IMR-90 (cell line): ENCODE data around the gene CLTA. TPM values are rescaled to one million over a fixed set of nuclear protein-coding genes. Genes with fewer than 3 reads are reported as not detected.
A peak's percentile ranks its signal among the peaks of the same experiment; 100 is the strongest.

Source experiments
- ATAC-seq: fragments of 200-7000 bp; cut with Tn5 transposase; 2 replicates; pipeline ENCODE4 v1.9.1; 2020; ENCODE audit warnings: low read depth, mild to moderate bottlenecking, moderate library complexity
- BruUV-seq: library from RNA; stranded (reverse); fragments of 400-500 nt; replicated peaks from 2 replicates; lab custom pipeline; 2021; lab: Mats Ljungman, UMichigan
- CTCF ChIA-PET: fragments of 300-600 bp; formaldehyde crosslinking; extraction: SDS; loops from one replicate; lab custom pipeline; 2021; ENCODE audit warnings: antibody characterized with exemption; lab: Yijun Ruan, JAX
- POLR2A ChIA-PET: fragments of 300-600 bp; sonication (Branson Sonifier 250); formaldehyde crosslinking; loops from one replicate; lab custom pipeline; 2022; ENCODE audit warnings: antibody characterized with exemption; ENCODE audit not compliant: unreplicated experiment; lab: Charles Lee
- DNase-seq: peaks from one replicate; pipeline ENCODE4 v3.0.0; 2013
- H2AFZ ChIP-seq: replicated peaks from 2 replicates; pipeline ENCODE3; 2013; ENCODE audit warnings: low read length, mild to moderate bottlenecking; ENCODE audit not compliant: poor library complexity
- H2AK5ac ChIP-seq: 2 replicates; pipeline ENCODE4 v1.6.1; 2013; ENCODE audit warnings: low read depth, low read length, inconsistent platforms
- H2AK9ac ChIP-seq: replicated peaks from 2 replicates; pipeline ENCODE3; 2013; ENCODE audit warnings: mild to moderate bottlenecking, low read depth, low read length, moderate library complexity; ENCODE audit not compliant: poor library complexity
- H2BK120ac ChIP-seq: 2 replicates; pipeline ENCODE4 v1.6.1; 2013; ENCODE audit warnings: low read depth, low read length, inconsistent platforms
- H2BK15ac ChIP-seq: 3 replicates; pipeline ENCODE4 v1.6.1; 2013; ENCODE audit warnings: low read depth, low read length, inconsistent platforms
- H2BK20ac ChIP-seq: 2 replicates; pipeline ENCODE4 v1.6.1; 2013; ENCODE audit warnings: low read depth, mild to moderate bottlenecking, inconsistent platforms, low read length, moderate library complexity
- H2BK5ac ChIP-seq: 2 replicates; pipeline ENCODE4 v1.6.1; 2013; ENCODE audit warnings: mild to moderate bottlenecking, low read depth, low read length, inconsistent platforms; ENCODE audit not compliant: poor library complexity, severe bottlenecking
- H3K14ac ChIP-seq: replicated peaks from 2 replicates; pipeline ENCODE4 v1.6.1; 2013; ENCODE audit warnings: low read depth, low read length, inconsistent platforms
- H3K18ac ChIP-seq: 2 replicates; pipeline ENCODE4 v1.6.1; 2013; ENCODE audit warnings: low read depth, low read length, control low read depth
- H3K23ac ChIP-seq: 2 replicates; pipeline ENCODE4 v1.6.1; 2013; ENCODE audit warnings: low read depth, low read length, inconsistent platforms
- H3K27ac ChIP-seq: 2 replicates; pipeline ENCODE4 v1.5.1; 2013; ENCODE audit warnings: mild to moderate bottlenecking, control low read depth, low read length; ENCODE audit not compliant: insufficient read depth
- H3K27me3 ChIP-seq: 2 replicates; pipeline ENCODE4 v1.6.1; 2013; ENCODE audit warnings: low read length; ENCODE audit not compliant: control insufficient read depth, insufficient read depth
- H3K36me3 ChIP-seq: 2 replicates; pipeline ENCODE4 v1.6.1; 2013; ENCODE audit warnings: low read length, mixed read lengths; ENCODE audit not compliant: control insufficient read depth, insufficient read depth
- H3K4ac ChIP-seq: 2 replicates; pipeline ENCODE4 v1.6.1; 2013; ENCODE audit warnings: low read depth, low read length, inconsistent platforms
- H3K4me1 ChIP-seq: 2 replicates; pipeline ENCODE4 v1.6.1; 2013; ENCODE audit warnings: low read length, mixed read lengths; ENCODE audit not compliant: control insufficient read depth, insufficient read depth
- H3K4me2 ChIP-seq: 2 replicates; pipeline ENCODE4 v1.6.1; 2013; ENCODE audit warnings: low read depth, mild to moderate bottlenecking, control low read depth, low read length, moderate library complexity
- H3K4me3 ChIP-seq: 2 replicates; pipeline ENCODE4 v1.5.1; 2013; ENCODE audit warnings: low read depth, mild to moderate bottlenecking, control low read depth, low read length, moderate library complexity; ENCODE audit not compliant: insufficient read depth
- H3K56ac ChIP-seq: 2 replicates; pipeline ENCODE4 v1.6.1; 2013; ENCODE audit warnings: low read length, inconsistent platforms; ENCODE audit not compliant: insufficient read depth; ENCODE audit errors: extremely low read depth
- H3K79me1 ChIP-seq, 2 experiments: 2 replicates each; pipeline ENCODE4 v1.6.1; 2013; ENCODE audit warnings: low read length in 2 of 2, inconsistent platforms in 1 of 2, low read depth in 1 of 2
- H3K9ac ChIP-seq: 2 replicates; pipeline ENCODE4 v1.6.1; 2013; ENCODE audit warnings: low read depth, low read length, control low read depth
- H3K9me1 ChIP-seq: 2 replicates; pipeline ENCODE4 v1.6.1; 2013; ENCODE audit warnings: low read length, inconsistent platforms; ENCODE audit not compliant: insufficient read depth
- H3K9me3 ChIP-seq: 2 replicates; pipeline ENCODE4 v1.6.1; 2013; ENCODE audit warnings: low read length; ENCODE audit not compliant: control insufficient read depth, insufficient read depth
- H4K20me1 ChIP-seq: 2 replicates; pipeline ENCODE4 v1.6.1; 2013; ENCODE audit warnings: low read length, inconsistent platforms; ENCODE audit not compliant: insufficient read depth
- H4K5ac ChIP-seq: 2 replicates; pipeline ENCODE4 v1.6.1; 2013; ENCODE audit warnings: mild to moderate bottlenecking, low read depth, low read length, control low read depth
- H4K8ac ChIP-seq, 2 experiments: 2 replicates each; pipeline ENCODE4 v1.6.1; 2013; ENCODE audit warnings: low read depth in 2 of 2, low read length in 2 of 2, control low read depth in 1 of 2, inconsistent platforms in 1 of 2
- H4K91ac ChIP-seq: 2 replicates; pipeline ENCODE4 v1.6.1; 2013; ENCODE audit warnings: low read depth, low read length, inconsistent platforms; ENCODE audit not compliant: insufficient read depth
- BHLHE40 ChIP-seq: fragments of 150-350 bp; IDR thresholded peaks from 2 replicates; pipeline ENCODE4 v1.6.1; 2016; ENCODE audit warnings: mild to moderate bottlenecking, low read depth, low read length
- CHD1 ChIP-seq: IDR thresholded peaks from 2 replicates; pipeline ENCODE4 v1.6.1; 2012; ENCODE audit warnings: low read depth, low read length, improper control_type of control experiment
- MAFK ChIP-seq: IDR thresholded peaks from 2 replicates; pipeline ENCODE4 v1.6.1; 2012; ENCODE audit warnings: low read depth, low read length, improper control_type of control experiment
- MXI1 ChIP-seq: IDR thresholded peaks from 2 replicates; pipeline ENCODE4 v1.6.1; 2012; ENCODE audit warnings: low read depth, mild to moderate bottlenecking, low read length, moderate library complexity, borderline replicate concordance
- WGBS, 2 experiments: methylation state at CpG; one replicate each; pipeline versions ENCODE4 v1.1.5 to v1.1.7; 2013; ENCODE audit warnings: missing lambda C conversion rate in 2 of 2; ENCODE audit not compliant: insufficient read length in 1 of 2; ENCODE audit errors: extremely low coverage in 2 of 2; 5-methylcytosine and 5-hydroxymethylcytosine counted together
- dilution Hi-C: fragments of 300-500 bp; cut with HindIII; formaldehyde crosslinking; loops from one replicate; pipeline ENCODE4 v1.14.3; 2018; ENCODE audit warnings: low sequenced_read_pairs; ENCODE audit not compliant: unreplicated experiment
- in situ Hi-C: fragments of 300-500 bp; cut with MboI; formaldehyde crosslinking; loops from 3 replicates; pipeline ENCODE4 v1.14.3; 2019; ENCODE audit warnings: low sequenced_read_pairs, inconsistent platforms, mixed read lengths
- intact Hi-C: fragments of 100-400 bp; cut with micrococcal nuclease; formaldehyde crosslinking; loops from 2 replicates; pipeline ENCODE4 v1.10.0; 2022
- polyA plus RNA-seq, 3 experiments: library from polyadenylated mRNA; depleted of rRNA; stranded (reverse); fragments of >200 nt; gene quantifications; 2 replicates each; pipeline ENCODE4 v1.2.3, GENCODE V29; 2012; ENCODE audit warnings: low replicate concordance in 1 of 3
- total RNA-seq: library from RNA; depleted of rRNA; stranded (reverse); fragments of >200 nt; gene quantifications from 2 replicates; pipeline ENCODE4 v1.2.3, GENCODE V29; 2012

Gene CLTA
- total and polyA plus RNA-seq, 2 of the 4 experiments (the other 2 are of a cell fraction) = 133 to 246 TPM

DNA sequence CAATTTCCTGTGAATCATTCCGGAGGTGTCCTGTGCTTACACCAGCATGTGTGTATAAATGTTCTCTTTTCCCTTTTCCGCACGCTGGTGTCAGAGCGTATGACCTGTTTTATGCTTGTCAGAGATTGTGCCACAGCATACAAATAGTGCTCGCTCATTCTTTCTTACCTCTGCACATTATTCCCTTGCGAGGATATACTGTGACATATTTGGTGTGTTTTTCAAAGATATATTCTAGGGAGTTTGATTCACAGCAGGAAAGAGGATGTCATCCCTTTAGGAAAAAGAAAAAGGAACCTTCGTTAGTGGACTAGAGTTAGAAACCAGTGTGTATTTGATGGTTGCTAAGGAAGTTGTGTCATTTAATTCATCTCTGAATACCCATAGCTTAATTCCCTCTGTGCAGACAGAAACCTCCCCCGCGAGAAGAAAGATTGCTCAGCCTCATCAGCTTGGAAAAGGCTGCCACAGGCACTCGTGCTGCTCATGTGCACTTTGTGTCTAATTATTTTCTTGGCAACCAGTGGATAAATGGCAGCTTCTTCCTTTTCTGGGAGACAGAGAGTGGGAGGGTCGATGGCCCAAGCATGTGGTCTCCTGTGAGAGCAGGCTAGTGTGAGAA lies 36.3 kb upstream of the CLTA start:
- CTCF ChIA-PET = interaction anchor here (1.0 kb wide), 1 partner anchor 13 kb away, joined by 3 read pairs; no protein-coding TSS in a partner anchor
- peak overlapping the region; percentile 31 for H4K5ac ChIP-seq
- no peak overlapping the region for H4K91ac ChIP-seq
- DNase-seq = peak; percentile 71
- H3K56ac ChIP-seq = no peak overlapping the region
- peak; percentile 96 for TF ChIP-seq BHLHE40
- 0 out of 2 replicates have a peak, but pooled peaks have one; percentile 16 for TF ChIP-seq MXI1
- TF ChIP-seq MAFK = 0 out of 2 replicates have a peak, but pooled peaks have one; percentile 6
- TF ChIP-seq CHD1 = no peak
- H2AK9ac ChIP-seq = peak overlapping the region; percentile 2
- H3K9me1 ChIP-seq = peaks cover 28% of the 10 kb centered on the region
- H3K27me3 ChIP-seq = no peaks in the 10 kb centered on the region
- no TSS peak for BruUV-seq
- peak; percentile 64 for ATAC-seq
- peak overlapping the region; percentile 10; the same call in 1 of the 2 replicates for H3K9ac ChIP-seq
- in situ Hi-C loops (no loop called here), dilution Hi-C loops (no loop called here), intact Hi-C loops (no loop called here)
- H3K4ac ChIP-seq = peak overlapping the region; percentile 47
- peaks cover 2% of the 10 kb centered on the region; the same call in 1 of the 2 replicates for H3K9me3 ChIP-seq
- H4K20me1 ChIP-seq = no peaks in the 10 kb centered on the region
- WGBS, 2 experiments = no CpG with 5 or more reads among the region's 11 CpGs
- no peak overlapping the region for H3K4me3 ChIP-seq
- POLR2A ChIA-PET = interaction anchor here (0.6 kb wide), 1 partner anchor 466 kb away, joined by 10 read pairs; no protein-coding TSS in a partner anchor
- peak overlapping the region in 1 of 2 experiments; percentile 43; a peak in 2 of 4 replicates for H4K8ac ChIP-seq
- H3K79me1 ChIP-seq = peaks cover 0 to 34% of the 10 kb centered on the region in 2 experiments; a peak in 3 of 4 replicates
- peak overlapping the region; percentile 46 for H2AFZ ChIP-seq
- H2BK15ac ChIP-seq = no peak overlapping the region
- peak overlapping the region; percentile 61; the same call in 1 of the 2 replicates for H3K14ac ChIP-seq
- peak overlapping the region; percentile 9 for H2BK5ac ChIP-seq
- peak overlapping the region; percentile 44 for H3K4me2 ChIP-seq
- peaks cover 38% of the 10 kb centered on the region for H3K36me3 ChIP-seq
- H3K23ac ChIP-seq = peak overlapping the region; percentile 21; the same call in 1 of the 2 replicates
- peak overlapping the region; percentile 13; the same call in 1 of the 2 replicates for H3K18ac ChIP-seq
- peak overlapping the region; percentile 32; the same call in 1 of the 2 replicates for H2BK120ac ChIP-seq
- peaks cover 17% of the 10 kb centered on the region for H3K4me1 ChIP-seq
- H2AK5ac ChIP-seq = 0 out of 2 replicates have a peak overlapping the region, but pooled peaks have one; percentile 6
- no peak overlapping the region for H2BK20ac ChIP-seq
- H3K27ac ChIP-seq = peak overlapping the region; percentile 54
